Measurements from ENCODE around the gene CHD9.

The CHD9 gene

DNA sequence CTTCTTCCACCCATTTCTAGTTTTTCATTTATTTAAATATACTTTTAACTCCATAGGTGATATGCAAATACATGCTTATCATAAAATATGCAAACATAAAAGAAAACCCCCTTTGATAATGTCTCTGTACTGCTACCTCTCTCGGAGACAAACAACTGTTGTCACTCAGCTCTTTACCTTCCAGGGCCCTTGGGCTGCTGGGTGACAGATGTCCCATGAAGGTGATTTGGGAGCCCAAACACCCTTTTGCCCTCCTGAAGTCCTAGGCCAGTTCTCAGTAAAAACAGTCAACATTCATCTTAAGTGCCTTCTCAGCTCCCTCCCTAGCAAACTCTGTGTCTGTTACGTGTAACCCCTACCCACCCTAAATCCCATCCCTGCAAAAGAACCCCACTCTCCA is 37.5 kb downstream of the CHD9 start:
- no peak for DNase-seq
- no peaks in the 10 kb centered on the region for H3K9me3 Mint-ChIP-seq
- H3K4me3 Mint-ChIP-seq = peak overlapping the region; percentile 73
- H3K27me3 Mint-ChIP-seq (ENCODE audit: low read depth, poor library complexity) = no peaks in the 10 kb centered on the region
- no peaks in the 10 kb centered on the region for H3K36me3 Mint-ChIP-seq (ENCODE audit: low read depth)
- TF ChIP-seq, protein P1, sequence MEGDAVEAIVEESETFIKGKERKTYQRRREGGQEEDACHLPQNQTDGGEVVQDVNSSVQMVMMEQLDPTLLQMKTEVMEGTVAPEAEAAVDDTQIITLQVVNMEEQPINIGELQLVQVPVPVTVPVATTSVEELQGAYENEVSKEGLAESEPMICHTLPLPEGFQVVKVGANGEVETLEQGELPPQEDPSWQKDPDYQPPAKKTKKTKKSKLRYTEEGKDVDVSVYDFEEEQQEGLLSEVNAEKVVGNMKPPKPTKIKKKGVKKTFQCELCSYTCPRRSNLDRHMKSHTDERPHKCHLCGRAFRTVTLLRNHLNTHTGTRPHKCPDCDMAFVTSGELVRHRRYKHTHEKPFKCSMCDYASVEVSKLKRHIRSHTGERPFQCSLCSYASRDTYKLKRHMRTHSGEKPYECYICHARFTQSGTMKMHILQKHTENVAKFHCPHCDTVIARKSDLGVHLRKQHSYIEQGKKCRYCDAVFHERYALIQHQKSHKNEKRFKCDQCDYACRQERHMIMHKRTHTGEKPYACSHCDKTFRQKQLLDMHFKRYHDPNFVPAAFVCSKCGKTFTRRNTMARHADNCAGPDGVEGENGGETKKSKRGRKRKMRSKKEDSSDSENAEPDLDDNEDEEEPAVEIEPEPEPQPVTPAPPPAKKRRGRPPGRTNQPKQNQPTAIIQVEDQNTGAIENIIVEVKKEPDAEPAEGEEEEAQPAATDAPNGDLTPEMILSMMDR (IDR thresholded peaks at IDR 0.05) = no peak
- peaks cover 63% of the 10 kb centered on the region for H3K4me1 Mint-ChIP-seq
- peak overlapping the region; percentile 97 for H3K27ac Mint-ChIP-seq

DNA sequence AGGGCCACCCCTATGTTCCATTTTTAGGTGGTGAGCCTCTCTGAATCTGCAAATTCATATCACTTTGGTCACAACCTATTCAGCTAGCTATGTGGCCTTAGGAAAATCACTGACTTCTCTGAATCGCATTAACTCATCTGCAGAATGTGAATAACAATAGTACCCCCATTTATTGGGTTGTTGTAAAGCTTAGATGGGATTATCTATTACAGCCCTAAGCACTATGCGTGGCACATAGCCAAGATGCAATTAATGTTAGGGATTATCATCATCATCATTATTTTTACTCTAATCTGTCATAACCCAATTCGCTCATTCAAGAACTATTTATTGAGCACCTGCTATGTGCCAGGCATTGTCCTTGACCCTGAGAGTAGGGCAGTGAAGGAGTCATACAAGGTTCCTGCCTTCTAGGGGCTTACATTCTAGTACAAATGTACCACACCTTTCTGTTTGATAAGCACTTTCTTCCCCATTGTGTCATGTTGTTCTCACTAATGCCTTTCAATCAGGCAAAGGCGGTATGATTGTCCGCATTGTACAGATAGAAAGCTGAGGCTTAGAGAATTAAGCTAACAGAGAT is 38.5 kb downstream of the CHD9 start:
- Mint-ChIP-seq H3K27me3 (ENCODE audit: low read depth, poor library complexity) (no peaks in the 10 kb centered on the region), H3K4me1 (peaks cover 64% of the 10 kb centered on the region), H3K4me3 (no peak overlapping the region), H3K27ac (peak overlapping the region; percentile 22), H3K36me3 (ENCODE audit: low read depth) (no peaks in the 10 kb centered on the region), H3K9me3 (no peaks in the 10 kb centered on the region)
- DNase-seq = no peak
- TF ChIP-seq, protein P1 (IDR thresholded peaks at IDR 0.05) = no peak

DNA sequence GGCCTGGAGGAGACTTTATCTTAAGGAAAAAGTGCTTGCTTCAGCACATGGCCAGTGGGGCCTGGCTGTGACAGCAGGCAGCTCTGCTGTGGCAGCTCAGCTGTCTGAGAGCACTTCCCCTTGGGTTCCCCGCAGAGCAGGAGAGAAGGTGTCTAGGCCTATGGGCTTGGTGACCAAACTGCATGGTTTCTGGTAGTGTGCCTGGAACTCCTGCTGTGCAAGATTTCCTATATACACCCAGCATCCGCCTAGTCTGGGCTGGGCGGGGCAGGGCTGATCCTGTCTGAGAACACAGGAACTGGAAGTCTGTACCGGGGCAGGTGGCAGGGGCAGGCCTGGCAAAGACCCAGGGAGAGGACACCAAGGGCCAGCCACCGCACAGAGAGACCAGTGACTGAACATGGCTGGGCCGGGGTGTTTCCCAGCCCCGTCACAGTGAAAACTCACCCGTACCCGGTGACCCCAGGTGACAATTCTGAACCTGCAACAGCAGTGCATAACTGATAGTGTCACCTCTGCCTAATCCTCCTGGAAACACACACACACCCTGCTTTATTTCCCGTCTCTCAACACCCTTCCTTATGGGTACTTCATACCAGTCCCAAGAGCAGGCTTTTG is 39.3 kb downstream of the CHD9 start:
- H3K27ac Mint-ChIP-seq = peak overlapping the region; percentile 72
- no peak overlapping the region for H3K4me3 Mint-ChIP-seq
- no peaks in the 10 kb centered on the region for H3K9me3 Mint-ChIP-seq
- peaks cover 73% of the 10 kb centered on the region for H3K4me1 Mint-ChIP-seq
- DNase-seq = no peak
- no peaks in the 10 kb centered on the region for H3K36me3 Mint-ChIP-seq (ENCODE audit: low read depth)
- no peaks in the 10 kb centered on the region for H3K27me3 Mint-ChIP-seq (ENCODE audit: low read depth, poor library complexity)
- TF ChIP-seq, protein P1 (IDR thresholded peaks at IDR 0.05) = no peak

DNA sequence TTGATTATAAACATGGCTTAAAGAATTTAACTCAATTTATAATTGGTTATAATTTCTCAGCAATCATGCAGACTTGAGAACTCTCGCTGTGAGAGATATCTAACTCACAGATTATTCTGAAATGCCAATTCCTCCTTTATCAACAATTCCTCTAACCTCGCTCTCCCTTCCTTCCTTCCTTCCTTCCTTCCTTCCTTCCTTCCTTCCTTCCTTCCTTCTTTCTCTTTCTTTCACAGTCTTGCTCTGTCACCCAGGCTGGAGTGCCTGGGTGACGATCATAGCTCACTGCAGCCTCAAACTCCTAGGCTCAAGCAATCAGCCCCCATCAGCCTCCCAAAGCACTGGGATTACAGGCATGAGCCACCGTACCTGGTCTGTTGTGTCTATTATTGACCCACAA is 42.4 kb downstream of the CHD9 start:
- no peak for DNase-seq
- no peaks in the 10 kb centered on the region for H3K9me3 Mint-ChIP-seq
- peaks cover 61% of the 10 kb centered on the region for H3K4me1 Mint-ChIP-seq
- TF ChIP-seq, protein P1 (IDR thresholded peaks at IDR 0.05) = no peak
- no peak overlapping the region for H3K4me3 Mint-ChIP-seq
- H3K27ac Mint-ChIP-seq = peak overlapping the region; percentile 16
- H3K36me3 Mint-ChIP-seq (ENCODE audit: low read depth) = no peaks in the 10 kb centered on the region
- H3K27me3 Mint-ChIP-seq (ENCODE audit: low read depth, poor library complexity) = no peaks in the 10 kb centered on the region

DNA sequence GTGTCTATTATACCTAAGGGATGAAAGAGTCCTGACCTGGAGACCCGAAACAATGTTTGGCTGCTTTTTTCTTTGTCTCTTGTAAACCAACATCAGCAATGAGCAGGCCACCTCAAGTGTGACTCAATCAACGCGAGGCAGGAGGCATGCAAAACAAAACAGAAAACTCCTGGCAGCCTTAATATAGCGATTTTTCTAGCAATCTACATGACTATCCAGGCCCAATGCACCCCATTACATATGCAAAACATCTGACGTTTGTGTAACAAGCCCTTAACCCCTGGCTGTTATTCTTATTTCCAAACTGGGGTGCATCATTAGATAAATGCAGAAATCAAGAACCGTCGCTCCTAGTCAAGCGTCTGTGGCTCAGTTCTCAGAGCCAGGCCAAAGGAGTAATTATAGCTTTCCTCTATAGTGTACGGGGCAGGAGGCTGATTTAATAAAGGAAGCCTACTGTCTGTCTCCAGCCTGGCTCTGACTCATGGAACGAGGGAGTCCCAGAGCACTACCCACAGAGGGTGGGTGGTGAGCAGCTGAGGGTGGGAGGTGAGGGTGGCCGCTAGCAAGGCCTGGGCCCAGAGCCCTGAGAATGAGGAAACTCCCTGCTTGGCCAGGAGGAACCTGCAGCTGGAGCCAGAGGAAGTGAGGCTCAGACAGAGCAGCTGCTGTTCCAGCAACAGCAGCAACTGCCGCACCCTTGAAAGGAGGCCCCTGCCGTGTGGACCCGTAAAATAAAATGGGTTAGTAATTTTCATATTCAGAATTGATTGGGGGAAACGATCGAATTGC is 43.9 kb downstream of the CHD9 start:
- peak overlapping the region; percentile 76 for H3K4me3 Mint-ChIP-seq
- DNase-seq = peak; percentile 20
- no peaks in the 10 kb centered on the region for H3K27me3 Mint-ChIP-seq (ENCODE audit: low read depth, poor library complexity)
- TF ChIP-seq, protein P1 (IDR thresholded peaks at IDR 0.05) = no peak
- peaks cover 53% of the 10 kb centered on the region for H3K4me1 Mint-ChIP-seq
- no peaks in the 10 kb centered on the region for H3K9me3 Mint-ChIP-seq
- no peaks in the 10 kb centered on the region for H3K36me3 Mint-ChIP-seq (ENCODE audit: low read depth)
- peak overlapping the region; percentile 92 for H3K27ac Mint-ChIP-seq

Measured in nephron progenitor cell (in vitro differentiated cells).